Measurements from ENCODE around the gene EDA.

EDA gene

DNA sequence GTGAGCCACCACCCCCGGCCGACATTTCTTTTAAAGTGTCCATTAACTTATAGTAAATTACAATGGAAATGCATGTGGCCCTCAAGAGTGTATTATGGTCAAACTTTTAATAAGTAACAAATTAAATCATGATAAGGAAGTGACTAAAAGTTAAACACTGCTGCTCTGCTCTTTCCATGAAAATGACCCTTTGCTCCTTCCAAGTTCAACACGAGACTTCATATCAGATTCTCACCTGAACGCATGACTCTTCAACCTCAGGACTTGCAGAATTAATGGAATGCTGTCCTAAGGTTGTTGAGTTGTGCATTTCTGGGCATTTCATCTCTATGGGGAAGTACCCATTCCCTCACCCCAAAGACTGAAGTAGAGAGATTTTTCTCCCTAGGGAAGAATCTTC, 406.7 kb downstream of the EDA start:
- DNase-seq (ENCODE audit: low read depth in 4 of 4, low spot score in 1 of 4): no peak

DNA sequence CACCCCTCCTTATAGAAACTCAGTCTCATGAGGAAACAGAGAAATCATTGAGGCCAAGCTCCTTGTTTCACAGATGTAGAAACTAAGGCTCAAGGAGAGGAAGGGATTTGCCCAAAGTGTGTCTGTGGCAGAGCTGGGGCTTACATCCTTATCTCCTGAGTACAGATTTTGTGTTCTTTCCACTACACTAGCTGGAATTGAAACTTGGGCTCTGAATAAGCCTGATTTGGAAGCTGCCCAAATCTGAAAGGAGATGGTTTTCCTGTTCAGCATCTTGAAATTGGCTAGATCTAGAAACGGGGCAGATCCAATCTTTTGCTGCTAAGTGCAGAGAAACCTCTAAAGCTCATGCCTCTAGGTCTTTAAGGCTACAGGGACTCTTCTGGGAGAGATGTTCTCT, 409.6 kb downstream of the EDA start:
- DNase-seq (ENCODE audit: low read depth in 4 of 4, low spot score in 1 of 4): no peak

DNA sequence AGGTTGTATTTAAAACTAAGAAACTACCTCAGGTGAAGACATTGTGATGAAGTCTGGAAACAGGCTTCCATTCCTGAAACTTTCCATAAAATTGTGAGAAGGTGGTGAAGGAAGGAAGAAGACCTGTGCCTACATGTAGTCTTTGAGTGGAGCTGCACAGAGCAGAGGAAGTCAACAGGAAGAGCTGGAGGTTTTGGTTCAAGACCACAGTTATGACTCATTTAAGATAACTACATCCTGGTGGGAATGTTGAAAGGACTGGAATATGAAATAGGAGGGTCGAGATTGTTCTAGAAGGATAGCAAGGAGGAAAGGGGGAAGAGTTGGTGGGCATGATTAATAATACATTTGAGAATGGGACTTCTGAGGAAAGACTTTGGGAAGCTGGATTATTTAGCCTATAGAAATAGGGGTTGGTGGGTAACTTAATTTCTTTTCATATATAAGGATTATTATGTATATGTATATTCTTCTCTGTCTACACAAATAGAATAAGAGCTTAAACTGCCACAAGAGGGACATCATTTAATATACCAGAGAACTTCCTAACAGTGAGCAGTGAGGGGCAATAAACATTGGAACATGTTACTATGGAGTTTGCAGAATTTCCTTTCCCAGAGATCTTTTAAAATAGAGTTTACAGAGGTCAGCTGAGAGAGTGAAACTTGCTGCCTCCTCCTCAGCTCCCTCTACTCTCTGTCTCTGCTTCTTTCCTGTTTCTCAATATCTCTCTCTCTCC, 410.4 kb downstream of the EDA start:
- no peak for DNase-seq (ENCODE audit: low read depth in 4 of 4, low spot score in 1 of 4)

DNA sequence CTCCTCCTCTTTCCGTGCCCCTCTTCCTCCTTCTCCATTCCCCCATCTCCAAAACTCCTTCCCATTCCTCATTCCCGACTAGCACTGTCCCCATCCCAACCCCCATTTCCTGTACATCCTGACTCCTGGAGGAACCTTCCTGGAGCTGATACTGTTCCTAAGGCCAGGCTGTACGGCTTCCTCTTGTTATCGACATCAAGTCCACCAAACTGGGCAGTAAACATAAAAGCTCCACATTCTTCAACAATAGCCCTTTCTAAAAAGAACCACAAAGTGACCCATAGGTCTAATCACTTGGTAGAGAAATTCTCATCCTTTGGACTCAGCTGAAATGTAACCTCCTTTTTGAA, 410.9 kb downstream of the EDA start:
- DNase-seq (ENCODE audit: low read depth in 4 of 4, low spot score in 1 of 4): no peak

DNA sequence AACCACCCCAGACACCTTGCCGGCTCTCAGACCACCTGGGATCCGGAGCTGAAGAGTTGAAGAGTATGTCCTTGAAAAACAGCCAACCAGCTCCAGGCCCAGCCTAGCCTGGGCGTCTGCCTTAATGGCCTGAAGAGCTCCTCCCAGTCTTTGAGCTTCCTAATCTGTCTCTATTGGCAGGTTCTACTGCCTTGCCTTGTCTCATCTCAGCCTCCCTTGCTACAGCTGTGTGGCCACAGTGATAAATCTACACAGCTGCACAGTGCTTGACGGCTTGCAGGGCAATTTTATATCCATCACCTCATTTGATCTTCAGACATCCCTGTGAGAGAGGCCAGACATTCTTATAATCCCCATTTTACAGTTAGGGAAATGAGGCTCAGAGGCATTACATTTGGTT, 413.9 kb downstream of the EDA start:
- DNase-seq (ENCODE audit: low read depth in 4 of 4, low spot score in 1 of 4): no peak

GRCh38 chrX:70030301-70030767, 414.4 kb downstream of the EDA start:
- peak in 3 of 4 experiments; percentile 1 to 9 (median 4) for DNase-seq (ENCODE audit: low read depth in 4 of 4, low spot score in 1 of 4)

- no peak for DNase-seq (ENCODE audit: low read depth in 4 of 4, low spot score in 1 of 4)
Measured at GRCh38 chrX:70032792-70033191, 416.9 kb downstream of the EDA start.

DNA sequence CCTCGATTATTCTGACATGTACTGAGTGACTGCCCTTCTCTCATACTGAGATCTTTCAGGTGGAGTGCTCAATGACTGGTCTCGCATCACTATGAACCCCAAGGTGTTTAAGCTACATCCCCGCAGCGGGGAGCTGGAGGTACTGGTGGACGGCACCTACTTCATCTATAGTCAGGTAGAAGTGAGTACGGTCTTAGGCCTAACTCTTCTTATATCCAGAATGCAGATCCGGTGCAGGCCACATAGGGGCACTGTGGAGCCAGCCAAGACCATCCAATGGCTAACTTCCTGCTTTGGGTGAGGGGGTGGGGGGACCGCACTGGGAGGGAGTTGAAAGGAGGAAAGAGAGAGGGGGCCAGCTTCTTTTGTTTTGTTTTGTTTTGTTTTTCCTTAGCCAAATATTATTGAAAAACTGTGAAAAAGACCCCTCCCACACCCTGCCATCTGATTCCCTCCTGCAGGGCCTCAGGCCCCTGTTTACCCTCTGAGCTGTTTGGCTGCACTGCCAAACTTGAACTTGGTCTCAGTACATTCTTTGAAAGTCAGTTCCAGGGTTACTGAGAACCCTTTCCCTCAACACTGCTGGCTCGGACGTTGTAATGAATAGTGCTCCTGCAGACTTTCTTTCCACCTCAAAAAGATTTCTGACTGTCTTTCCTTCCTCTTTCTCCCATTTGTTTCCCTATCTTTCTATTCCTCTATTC, 417.6 kb downstream of the EDA start:
- peak in 1 of 4 experiments; percentile 7 for DNase-seq (ENCODE audit: low read depth in 4 of 4, low spot score in 1 of 4)

GRCh38 chrX:70034646-70035045, 418.7 kb downstream of the EDA start:
- DNase-seq (ENCODE audit: low read depth in 4 of 4, low spot score in 1 of 4): no peak

- no peak for DNase-seq (ENCODE audit: low read depth in 4 of 4, low spot score in 1 of 4)
Measured at GRCh38 chrX:70038515-70038914, 422.6 kb downstream of the EDA start.

GRCh38 chrX:70038951-70039350, 423.0 kb downstream of the EDA start:
- no peak for DNase-seq (ENCODE audit: low read depth in 4 of 4, low spot score in 1 of 4)

DNA sequence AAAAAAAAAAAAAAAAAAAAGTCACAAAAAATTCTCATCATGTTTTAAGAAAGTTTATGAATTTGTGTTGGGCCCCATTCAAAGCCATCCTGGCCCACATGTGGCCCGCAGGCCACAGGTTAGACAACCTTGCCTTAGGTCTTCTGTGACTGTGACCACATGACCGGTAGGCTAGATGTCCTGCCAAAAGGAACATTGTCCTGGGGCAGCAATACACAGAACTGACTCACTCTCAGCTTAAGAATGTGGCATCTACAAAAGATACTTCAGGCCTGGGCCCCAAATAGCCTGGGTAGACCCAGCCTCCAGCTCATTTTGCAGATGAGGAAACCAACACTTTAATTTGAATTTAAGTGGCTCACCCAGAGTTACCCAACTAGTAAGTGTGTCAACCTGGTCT, 423.8 kb downstream of the EDA start:
- no peak for DNase-seq (ENCODE audit: low read depth in 4 of 4, low spot score in 1 of 4)

- DNase-seq (ENCODE audit: low read depth in 4 of 4, low spot score in 1 of 4): no peak
Measured at GRCh38 chrX:70041993-70042392, 426.1 kb downstream of the EDA start.

DNA sequence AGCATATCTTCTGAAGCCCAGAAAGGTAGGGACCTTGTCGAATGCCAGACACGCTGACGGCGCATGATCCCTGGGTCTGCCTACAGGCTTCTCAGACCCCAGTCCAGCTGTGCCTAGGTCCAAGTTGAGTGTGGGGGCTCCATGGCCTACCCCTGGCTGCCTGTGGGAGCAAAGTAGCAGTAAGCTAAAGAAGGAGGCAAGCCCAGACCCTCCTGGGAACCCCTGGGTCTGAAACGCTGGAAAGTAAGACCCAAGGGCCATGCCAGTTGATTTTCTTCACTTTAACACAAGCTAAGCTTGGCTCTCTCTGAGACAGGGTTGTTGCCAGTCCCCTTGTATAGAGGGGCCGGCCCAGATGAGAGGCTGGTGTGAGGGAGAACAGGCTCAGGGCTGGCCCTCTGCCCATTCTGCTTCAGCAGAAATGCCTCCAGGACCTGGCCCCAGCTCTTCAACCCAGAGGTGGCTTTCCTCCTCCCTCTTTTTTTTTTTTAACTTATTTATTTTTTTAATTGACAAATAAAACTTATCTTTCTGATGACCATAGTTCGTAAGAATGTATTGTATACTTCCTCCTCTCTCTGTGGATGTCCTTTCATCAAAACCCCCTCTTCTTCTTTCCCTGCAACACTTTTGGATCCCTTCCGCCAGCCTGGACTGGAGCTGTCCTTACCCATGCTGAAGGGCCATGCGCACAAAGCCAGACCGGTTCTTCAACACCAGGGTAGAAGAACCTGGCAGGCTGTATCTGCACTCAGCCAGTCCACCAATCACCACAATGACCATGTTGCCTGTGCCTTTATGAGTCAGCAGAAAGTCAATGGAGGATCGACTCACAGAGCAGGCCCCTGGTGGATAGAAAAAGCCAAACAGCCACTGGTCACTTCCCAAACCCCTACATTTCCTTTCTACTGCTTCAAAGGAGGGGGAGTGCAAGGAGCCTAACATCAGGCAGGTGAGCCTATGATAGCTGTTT, 426.8 kb downstream of the EDA start:
- no peak for DNase-seq (ENCODE audit: low read depth in 4 of 4, low spot score in 1 of 4)

GRCh38 chrX:70043685-70044084, 427.8 kb downstream of the EDA start:
- no peak for DNase-seq (ENCODE audit: low read depth in 4 of 4, low spot score in 1 of 4)

GRCh38 chrX:70044541-70045245, 428.8 kb downstream of the EDA start:
- no peak for DNase-seq (ENCODE audit: low read depth in 4 of 4, low spot score in 1 of 4)

- no peak for DNase-seq (ENCODE audit: low read depth in 4 of 4, low spot score in 1 of 4)
Measured at GRCh38 chrX:70046978-70047377, 431.1 kb downstream of the EDA start.

DNA sequence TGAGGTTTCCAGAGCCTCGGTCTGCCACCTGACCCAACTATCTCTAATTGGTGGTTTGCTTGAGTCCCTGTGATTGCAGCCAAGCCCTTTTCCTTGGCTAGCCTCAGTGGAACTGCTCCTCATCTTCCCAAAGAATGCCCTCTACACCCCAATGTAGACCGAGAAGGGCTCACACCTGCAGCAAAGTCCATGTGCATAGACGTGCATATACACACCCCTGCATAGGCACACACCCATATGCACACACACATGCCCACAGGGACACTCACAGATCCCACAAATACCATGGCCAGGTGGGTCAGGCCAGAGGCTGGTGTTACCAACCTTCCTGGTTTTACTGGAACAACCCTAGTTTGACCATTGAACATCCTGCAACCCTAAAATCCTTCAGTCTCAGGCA, 433.5 kb downstream of the EDA start:
- no peak for DNase-seq (ENCODE audit: low read depth in 4 of 4, low spot score in 1 of 4)

DNA sequence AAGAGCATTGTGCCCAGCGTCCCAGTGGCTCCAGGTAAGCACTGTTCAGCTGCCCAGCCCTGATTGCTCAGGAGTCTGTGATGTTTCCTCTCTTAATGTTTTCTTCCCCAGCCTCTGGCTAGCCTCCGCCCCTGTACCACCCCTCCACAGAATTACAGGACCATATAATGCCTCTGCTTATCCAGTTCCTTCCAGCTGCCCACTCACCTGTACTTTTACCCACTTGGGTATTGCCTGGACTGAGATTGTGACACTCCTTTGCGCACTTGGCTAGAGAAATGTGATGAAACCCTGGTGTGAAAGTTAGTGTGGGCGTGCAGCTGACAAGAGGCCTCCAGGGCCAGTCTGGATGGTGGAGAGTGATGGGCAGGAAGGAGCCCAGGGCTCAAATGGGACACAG, 434.0 kb downstream of the EDA start, which contains the start of gene AWAT2:
Gene AWAT2, minus strand, starts transcription at position 14 of the 400 bp plus-strand sequence. Its CDS starts 6 bp downstream, at position 8.
- DNase-seq (ENCODE audit: low read depth in 4 of 4, low spot score in 1 of 4): no peak

- DNase-seq (ENCODE audit: low read depth in 4 of 4, low spot score in 1 of 4): no peak
Measured at GRCh38 chrX:70052895-70053615, 437.1 kb downstream of the EDA start.
